NCI-H1417 (cell line): Measurements from ENCODE around the gene AGPS.
A peak's percentile ranks its signal among the peaks of the same experiment; 100 is the strongest.
"Not testable (repeated sequence)": the region's sequence is repeated elsewhere in the genome, so short reads cannot be mapped to it uniquely, and the experiment has no call there.

Source experiments
- DNase-seq, 3 experiments: peaks; one replicate each; lab custom pipeline; 2025; lab: John Stamatoyannopoulos, UW

The AGPS gene

DNA sequence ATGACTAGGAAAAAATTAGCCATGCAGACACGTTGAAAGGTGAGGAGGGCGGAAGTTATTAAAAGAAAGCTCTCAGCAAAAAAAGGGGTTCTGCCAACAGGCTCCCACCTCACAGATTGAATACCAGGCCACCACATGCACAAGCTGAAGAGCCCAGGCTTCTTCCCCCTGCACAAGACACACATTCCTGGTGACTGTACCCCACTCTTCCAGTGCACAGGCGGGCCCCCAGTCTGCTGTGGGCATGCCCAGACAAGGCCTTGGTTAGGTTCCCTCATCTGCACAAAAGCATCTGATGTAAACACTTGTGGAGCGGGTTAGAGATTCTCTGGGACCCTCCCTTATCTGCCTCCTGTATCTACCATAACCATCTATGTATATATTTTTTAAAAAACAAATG lies 81.7 kb downstream of the AGPS start:
- DNase-seq = no peak

DNA sequence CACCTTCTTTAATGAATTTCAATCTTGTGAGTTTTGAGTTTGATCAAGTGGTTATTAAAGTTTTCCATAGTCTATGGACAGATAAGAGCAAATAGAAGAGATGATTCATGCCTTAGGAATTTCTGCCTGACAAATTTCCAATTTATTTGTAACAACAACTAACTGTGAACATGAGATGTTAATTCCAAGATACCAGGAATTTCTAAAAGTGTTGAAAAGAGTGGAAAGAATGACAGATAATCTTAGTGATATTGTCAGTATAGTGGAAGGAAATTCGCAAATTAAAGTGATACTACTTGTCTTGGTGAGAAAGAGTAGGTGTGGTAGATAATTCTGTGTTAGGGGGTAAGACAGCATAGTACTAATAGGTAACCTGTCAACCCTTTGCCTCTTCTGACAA lies 82.4 kb downstream of the AGPS start:
- DNase-seq = no peak

DNA sequence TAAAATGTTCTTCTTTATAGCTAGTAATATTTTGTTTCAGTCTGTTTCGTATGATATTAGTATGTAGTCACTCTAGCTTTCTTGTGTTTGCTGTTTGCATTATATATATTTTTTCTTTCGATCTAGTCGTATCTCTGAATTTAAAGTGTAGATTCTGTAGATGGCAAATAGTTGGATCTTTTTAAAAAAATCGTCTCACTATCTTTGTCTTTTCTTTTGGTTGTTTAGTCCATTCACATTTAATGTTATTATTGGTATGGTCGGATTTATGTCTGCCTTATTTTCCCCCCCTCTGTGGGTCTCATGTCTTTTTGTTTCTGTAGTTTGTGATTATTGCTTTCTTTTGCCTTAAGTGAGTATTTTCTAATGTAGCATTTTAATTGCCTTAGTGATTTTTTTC lies 84.3 kb downstream of the AGPS start:
- DNase-seq = no peak

DNA sequence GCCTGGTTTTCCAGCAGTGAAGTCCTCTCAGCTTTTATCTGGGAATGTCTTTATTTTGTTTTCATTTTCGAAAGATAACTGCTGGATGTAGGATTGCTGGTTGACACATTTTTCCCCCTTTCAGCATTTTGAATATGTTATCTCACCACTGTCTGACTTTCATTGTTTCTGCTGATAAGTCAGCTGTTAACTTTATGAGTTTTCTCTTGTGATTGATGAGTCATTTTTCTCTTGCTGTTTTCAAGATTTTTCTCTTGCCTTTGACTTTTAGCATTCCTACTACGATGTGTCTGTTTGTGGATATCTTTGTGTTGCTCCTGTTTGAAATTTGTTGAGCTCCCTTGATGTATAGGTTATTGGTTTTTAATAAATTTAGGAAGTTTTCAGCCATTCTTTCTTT lies 85.5 kb downstream of the AGPS start:
- DNase-seq = no peak

DNA sequence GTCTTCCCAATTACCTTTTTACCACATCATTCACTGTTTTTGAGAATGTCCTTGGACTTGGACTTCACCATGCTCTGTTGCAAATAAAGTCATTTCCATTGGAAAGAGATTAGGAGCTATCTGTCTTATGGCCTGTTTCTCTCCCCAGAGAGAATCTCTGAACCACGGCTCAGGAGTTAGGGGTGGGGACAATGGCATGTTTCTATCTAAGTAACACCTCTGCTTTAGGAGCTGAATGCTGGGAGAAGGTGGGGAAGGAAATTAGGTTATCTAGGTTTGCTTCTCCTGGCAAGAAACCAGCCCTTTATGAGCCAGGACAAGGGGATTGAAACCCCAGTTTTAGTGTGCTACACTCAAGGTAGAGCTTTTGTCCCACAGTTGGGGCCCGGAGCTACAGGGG lies 86.3 kb downstream of the AGPS start:
- no peak for DNase-seq

DNA sequence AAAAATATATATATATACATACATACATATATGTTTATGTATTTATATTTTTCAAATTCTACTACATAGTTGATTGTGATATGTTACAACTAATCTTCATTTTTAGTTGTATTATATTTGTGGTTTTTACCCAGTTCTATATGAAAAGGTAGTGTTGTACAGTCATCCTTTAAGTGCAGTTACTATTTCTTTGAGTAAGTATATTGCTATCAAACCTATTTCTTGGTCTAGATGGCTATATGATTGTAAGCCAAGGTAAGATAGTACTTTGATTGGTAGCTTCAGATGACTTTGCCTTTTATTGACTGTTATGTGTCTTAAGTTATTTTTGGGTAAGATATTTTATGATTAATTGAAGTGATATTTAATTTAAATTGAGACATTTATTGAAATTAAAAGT lies 89.6 kb downstream of the AGPS start:
- DNase-seq = no peak

DNA sequence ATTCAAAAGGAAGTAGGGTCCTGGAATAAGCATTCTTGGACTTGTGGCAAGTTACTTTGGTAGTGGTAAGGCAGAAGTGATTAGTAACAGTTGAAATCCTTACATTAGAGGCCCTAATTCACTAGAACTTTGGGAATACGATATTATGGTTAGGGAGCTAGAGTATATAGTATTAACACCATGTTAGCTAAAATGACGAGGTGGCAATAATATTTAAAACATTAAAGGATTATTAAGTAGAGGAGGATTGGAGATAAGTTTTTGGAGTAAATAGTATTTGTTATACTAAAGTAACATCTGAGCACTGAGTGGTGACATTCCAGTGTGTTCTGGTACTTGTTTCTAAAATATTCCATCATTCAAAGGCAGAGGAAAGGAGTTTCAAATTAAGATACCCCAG lies 91.0 kb downstream of the AGPS start:
- DNase-seq = no peak

DNA sequence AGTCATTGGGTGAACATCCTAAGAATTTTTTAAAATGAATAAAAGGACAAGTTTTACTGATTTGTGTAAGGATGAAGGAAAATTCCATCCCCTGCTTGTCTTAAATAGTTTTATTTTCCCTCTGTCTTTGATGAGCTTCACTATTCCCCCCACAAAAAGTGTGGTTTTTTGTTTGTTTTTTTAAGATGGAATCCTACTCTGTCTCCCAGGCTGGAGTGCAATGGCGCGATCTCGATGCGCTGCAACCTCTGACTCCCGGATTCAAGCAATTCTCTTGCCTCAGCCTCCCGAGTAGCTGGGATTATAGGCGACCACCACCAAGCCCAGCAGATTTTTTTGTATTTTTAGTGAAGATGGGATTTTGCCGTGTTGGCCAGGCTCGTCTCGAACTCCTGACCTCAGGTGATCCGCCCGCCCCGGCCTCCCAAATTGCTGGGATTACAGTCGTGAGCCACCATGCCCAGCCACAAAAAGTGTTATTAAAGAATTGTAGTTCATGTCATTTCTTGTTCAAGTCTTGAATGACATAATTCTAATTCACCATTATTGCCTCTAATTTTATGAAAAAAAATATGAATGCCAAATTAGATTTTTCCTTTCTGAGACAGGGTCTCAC lies 91.7 kb downstream of the AGPS start:
- DNase-seq = no peak

DNA sequence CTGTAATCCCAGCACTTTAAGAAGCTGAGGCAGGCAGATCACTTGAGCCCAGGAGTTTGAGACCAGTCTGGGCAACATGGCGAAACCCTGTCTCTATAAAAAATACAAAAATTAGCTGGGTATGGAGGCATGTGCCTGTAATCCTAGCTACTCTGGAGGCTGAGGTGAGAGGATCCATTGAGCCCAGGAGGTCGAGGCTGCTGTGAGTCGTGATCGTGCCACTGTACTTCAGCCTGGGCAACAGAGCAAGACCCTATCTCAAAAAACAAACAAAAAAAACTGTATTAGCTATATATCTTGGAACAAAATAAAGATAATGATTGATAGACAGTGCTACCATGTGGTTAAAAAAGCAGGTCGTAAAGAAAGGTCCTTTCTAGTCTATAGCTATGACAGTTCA lies 93.1 kb downstream of the AGPS start:
- not testable (repeated sequence) for DNase-seq

DNA sequence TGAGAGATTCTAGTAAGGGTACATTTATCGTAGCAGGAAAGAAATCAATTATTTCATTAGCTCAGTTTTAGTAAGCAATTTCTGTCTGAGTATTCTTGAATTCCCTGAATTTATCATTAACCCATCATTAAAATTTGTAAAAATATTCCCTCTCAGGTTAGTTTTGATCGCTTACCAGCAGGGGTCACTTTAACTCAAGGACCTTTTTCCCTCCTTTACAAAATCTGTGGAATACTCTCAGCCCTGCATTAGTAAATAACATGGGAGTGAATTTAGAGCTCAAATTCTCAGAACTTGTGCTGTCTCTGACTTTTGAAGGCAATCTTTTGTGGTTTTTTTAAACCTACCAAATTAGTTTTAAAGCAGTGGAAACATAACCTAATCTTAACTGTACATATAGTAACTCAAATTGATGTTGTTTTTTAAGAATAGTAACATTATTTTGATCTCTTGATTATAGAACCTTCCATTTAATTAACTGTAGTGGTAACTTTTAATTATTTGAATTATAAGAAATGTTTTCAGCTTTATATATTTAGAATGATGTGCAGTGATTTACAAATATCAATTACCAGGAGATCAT lies 97.2 kb downstream of the AGPS start:
- peak; percentile 6 to 70 (median 16) for DNase-seq

DNA sequence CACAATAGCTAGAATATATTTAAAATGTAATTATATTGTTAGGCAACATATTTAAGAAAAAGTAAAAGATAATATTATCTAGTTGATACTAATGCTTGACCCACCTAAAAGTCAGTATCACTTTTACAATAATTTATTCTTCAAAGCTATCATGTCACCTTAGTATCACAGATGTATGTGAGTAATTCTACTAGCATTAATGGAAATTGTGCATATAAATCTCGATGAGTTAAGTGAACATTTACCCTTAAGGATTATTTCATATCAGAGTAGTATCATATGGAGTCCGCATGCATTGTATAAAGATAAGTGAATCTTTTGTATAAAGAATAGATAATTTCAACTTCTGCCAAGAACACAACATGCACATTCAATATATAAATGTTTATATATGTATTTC lies 103.4 kb downstream of the AGPS start:
- DNase-seq = no peak

DNA sequence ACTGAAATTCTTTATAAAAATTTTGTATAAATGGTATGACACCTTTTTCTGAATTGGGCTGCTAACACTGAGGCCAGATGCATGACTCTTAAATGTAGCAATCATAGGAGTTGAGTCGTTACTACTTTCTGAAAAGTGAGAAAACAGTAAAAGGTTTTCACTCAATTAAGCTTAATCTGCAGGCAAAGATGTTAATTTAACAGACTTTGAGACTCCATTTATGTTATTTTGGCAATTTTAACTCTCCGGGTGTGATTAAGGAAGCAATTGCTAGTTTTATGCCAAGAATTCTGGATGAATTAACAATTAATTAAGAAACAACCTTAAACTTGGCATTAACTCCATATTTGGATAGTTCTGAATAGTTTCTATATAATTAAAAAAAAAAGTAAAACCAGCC lies 104.3 kb downstream of the AGPS start:
- DNase-seq = no peak

DNA sequence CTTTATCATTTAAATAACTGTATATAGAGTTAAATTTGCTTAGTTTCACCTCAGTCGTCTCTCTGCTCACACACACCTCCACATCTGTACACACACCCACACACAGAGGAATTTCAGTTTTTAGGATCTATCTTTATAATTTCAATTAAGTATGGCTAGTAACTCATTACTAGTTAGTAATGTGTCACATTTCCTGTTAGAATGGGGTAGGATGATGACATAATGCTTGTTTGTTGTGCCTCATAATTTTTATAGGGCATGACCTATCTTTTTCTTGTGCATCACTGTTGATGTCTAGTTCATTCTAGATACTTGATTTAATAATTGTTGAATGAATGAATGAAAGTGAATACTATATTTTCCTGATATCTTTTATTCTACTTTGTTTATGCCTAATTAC lies 108.6 kb downstream of the AGPS start:
- DNase-seq = no peak

DNA sequence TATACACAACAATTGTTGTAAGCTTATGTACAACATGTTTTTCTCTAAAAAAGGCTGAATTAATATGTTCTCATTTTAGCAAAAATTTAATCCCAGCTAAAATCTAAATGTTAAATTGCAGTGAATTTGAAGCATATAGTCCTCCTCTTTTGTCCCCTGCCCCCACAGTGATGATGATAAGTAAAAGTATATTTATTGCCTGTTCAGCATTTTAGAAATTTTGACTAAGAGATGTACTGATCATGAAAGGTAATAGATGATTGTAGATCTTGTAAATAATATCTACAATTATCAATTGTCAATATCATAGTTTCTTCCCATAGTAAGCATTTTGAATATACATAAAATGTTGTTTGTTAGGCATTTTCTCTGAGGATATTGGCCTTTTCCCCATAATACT lies 113.9 kb downstream of the AGPS start:
- no peak for DNase-seq

DNA sequence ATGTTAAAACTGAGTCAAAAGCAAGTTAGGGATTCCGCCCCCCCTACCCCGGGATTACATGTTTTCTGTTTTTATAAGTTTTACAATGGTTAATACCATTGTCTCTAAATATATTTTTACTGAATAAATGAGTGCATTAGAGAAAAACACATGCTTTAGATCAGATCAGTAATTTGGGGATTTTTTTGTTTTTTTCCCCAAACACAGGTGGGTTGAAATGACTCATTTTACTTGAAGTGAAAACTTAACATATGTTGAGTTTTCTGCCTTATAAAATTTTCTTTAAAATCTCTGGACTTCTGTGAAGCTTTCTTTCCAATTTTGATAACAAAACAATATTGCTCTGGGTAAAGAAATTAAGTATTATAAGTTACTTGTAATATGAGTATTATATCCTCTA lies 114.4 kb downstream of the AGPS start:
- no peak for DNase-seq

DNA sequence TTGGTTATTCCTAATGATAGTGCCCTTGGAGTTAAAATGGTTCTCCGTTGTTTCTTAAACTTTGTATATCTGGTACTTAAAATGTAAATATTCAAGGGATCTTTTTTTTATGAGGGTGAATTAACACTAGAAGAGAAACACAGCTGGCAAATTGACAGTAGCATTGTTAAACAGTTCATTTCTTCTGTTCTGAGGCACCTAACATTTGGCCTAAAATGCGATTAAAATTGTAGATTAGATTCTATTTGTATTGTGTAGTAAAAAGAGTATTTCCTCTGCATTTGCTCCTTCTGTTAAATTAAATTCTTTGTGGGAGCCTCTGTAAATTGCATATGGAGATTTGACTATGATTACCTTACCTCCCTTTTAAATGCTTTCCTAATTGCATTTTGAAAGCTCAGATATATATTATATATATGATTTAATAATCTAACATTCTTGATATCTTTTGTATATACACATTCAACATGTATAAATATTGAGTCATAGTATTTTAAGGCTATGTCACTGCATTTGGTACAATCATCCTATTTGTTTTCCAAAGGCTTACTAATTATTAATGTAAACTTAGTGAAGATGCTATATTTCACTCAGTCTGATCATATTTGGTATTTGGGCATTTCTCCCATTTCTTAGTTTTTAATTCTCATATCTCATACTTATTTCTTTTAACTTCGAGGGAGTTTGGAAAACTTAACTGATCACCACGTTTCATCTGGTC lies 124.4 kb downstream of the AGPS start:
- no peak for DNase-seq

DNA sequence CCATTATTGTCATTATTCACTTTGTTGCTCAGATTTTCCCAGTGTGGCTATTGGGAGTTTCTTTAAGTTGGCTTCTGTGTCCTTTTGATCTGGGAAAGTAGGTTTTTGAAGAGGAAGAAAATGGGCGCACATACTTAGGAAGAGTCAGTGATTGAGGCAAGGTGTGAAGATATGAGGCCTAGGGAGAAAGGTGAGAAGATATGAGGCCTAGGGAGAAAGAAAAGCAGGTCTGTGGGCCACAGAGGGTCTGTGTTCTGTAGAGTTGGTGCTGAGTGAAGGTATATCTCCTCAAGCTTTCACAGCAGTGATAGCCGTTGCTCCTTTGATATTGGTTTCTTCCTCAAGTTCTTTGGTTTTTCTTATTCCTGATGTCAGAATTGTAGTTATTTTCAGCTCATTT lies 126.2 kb downstream of the AGPS start:
- no peak for DNase-seq

DNA sequence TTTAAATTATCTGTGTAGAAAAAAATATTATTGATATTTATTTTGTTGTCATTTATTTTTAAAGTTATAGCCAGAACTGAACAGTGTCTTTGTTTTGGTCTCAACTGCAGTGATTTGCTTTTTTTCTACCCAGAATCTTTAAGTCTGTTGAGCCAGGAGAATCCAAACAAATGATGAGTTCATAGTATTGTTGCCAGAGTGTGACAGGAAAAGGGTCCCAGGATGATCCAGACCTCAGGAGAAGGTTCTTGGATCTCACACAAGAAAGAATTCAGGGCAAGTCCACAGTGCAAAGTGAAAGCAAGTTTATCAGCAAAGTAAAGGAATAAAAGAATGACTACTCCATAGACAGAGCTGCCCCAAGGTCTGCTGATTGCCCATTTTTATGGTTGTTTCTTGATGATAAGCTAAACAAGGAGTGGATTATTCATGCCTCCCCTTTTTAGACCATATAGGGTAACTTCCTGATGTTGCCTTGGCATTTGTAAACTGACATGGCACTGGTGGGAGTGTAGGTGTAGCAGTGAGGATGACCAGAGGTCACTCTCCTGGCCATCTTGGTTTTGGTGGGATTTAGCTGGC lies 127.1 kb downstream of the AGPS start:
- DNase-seq = no peak

DNA sequence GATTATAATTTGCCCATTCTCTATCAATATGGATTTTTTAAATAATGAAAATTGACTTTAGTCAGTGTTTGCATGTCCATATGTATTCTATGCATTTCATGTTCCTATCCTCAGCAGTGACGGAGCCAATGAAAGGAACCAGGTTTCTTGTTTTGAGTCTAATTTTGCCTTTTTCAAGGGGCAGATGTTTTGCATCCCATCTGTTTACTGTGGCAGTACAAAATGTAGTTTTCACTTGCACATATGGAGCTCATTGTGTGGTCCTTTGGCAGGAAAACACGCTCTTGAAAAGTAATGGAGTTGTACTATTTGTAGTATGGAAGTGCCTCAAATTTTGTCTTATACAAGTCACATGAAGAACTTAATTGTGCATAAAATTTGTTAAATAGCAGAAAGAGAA lies 127.8 kb downstream of the AGPS start:
- no peak for DNase-seq

DNA sequence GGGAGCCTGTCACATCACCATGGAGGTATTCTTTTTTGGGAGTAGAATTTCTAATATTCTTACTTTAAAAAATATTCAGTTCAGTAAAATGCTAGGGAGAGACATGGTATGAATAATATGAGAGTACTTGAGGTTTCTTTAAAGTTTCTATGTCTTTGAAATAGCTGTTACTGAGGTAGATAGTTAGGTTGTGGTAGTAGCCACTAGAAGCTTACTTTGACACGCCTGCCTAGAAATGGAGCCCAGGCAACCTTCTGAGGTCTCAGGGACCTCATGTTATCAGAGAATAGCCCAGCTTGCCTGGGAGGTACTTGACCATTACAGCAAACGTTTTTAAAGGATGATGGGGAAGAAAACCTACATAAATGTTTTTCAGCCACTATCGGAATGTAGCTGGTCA lies 131.2 kb downstream of the AGPS start:
- no peak for DNase-seq

DNA sequence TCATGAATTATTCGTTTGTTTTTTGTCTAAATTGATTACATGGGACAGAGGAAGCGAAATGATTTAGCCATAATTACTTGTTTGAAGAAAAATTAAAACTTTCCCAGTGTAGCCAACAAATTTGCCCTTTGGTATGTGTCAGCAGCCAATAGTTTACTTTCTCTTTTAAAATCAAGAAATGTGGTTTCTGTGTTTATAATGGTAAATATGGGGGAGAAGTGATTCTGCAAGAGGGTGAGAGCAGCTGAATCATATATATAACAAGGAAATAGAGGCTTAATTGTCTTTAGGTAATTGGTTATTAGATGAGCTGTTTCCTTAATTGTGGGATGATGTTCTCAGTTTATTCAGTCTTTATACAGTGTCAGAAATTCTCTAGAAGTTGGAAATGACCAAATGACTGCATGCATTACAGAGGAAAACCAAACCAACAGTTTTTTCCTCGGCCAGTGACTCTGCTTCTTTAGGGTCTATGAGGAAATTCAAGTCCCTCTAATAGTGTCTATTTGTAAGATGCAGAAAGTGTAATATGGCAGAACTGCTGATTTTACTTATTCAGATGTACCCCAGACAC lies 132.9 kb downstream of the AGPS start:
- DNase-seq = no peak

DNA sequence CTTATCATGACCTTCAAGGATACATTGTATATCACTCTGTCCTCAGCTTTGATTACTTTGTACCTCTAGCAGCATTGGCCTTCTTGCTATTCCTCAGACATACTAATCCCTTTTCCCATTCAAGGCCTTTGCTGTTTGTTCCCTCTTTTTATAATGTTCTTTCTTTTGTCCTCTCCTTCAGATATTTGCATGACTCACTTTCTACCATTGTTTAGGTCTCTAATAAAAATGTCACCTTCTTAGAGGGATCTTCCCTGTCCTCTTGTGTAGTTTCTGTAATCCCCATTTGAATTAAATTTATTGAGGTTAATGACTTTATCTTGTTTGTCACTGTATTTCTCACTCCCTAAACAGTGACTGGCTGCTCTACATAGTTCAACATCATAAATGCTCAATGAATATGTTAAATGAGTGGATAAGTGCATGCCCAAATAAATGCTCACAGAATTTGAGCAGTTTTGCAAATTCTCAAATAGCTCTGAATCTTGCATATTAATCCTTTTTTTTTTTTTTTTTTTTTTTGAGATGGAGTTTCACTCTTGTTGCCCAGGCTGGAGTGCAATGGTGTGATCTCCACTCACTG lies 135.9 kb downstream of the AGPS start:
- DNase-seq = no peak

DNA sequence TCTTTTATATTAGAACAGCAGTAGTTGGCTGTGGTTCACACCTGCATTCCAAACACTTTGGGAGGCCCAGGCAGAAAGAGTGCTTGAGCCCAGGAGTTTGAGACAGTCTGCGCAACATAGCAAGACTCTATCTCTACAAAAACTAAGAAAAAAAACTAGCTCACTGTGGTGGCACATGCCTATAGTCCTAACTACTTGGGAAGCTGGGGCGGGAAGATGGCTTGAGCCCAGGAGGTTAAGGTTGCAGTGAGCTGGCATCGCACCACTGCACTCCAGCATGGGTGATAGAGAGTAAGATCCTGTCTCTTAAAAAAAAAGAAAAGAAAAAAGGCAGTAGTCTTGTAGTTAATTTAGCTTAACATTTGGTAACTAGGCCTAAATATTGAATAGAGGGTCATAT lies 136.6 kb downstream of the AGPS start:
- no peak for DNase-seq
